HG03139 (cell line): Measurements from ENCODE around the gene RBPMS2.

Experiments used
- ATAC-seq: cut with Tn5 transposase; IDR thresholded peaks from one replicate; pipeline ENCODE4 v1.9.1; 2021; ENCODE audit not compliant: unreplicated experiment

RBPMS2 gene

DNA sequence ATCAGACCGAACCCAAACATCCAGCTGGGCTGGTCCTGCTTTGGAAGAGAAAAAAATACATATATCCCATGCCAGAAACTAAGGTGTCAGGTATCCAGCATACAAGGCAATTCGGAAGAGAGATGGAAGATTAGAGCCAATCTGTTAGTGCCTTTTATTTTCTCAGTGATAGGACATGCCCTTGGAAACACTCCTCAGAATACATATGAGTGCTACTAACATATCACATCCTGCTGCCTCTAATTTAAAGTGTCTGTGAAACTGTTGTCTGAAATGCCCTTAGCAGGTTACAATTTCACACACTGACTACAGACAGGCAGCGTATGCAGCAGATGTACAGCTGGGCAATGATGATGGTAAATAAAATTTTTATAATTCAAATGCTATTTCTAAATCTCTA is 78.9 kb downstream of the RBPMS2 start:
- ATAC-seq = no peak

DNA sequence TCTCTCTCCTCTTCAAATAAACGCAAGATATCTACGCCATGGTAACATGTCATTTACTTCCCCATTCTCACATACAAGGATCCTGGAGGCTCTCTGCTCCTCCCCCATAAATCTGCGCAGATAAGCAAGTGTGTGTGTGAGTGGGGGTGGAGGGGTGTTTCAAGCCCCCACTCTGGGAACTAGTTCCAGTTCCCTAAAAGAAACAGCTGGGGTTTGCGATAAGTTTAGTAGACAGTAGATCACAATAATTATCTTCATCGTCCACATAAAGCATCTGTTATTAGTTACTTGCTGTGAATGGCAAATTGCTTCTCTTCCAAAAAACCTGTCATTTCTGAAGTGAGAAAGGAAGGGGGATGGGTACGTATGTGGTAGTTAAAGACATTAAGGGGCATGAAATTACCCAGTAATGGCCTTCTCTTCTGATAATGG is 79.8 kb downstream of the RBPMS2 start:
- no peak for ATAC-seq

- no peak for ATAC-seq
Measured at GRCh38 chr15:64694816-64695215, 80.6 kb downstream of the RBPMS2 start.

- ATAC-seq = no peak
Measured at GRCh38 chr15:64693134-64693533, 82.3 kb downstream of the RBPMS2 start.

GRCh38 chr15:64691896-64692565 is 83.4 kb downstream of the RBPMS2 start:
- ATAC-seq = no peak

DNA sequence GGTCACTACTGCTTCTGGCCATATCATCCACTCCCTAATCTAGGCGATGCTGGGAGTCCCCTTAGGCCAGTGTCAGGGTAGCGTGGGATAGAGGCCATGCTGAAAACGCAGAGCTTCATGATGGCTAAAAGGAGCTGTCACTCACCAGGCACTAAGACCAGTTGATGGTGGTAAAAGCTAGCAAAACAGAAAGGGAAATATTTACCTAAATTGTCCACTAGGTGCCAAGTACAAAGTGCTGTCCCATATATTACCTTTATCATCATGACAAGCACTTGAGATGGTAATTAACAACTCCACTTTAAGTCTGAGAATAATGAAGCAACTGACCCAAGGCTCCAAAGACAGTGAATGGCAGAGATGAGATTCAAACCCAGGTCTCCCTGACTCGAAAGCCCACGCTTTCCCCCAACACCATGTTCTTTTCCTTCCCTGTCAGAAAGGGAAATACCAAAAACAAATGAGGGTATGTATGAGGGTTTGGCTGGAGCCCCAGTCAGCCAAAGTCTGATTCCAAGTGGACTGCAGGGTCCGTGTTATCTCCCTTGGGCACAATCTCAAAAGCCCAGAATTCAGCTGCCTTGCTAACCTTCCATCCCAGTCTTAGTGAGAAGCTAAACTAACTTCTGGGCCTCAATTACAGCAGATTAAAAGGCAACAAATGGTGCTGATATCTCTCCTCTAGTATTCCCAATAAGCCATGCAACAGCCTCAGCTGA is 84.7 kb downstream of the RBPMS2 start:
- no peak for ATAC-seq

GRCh38 chr15:64690008-64690407 is 85.4 kb downstream of the RBPMS2 start:
- no peak for ATAC-seq
